Fibroblast of skin of back (primary cell): ENCODE measurements around the gene CACNA1D. TPM values are rescaled to one million over a fixed set of nuclear protein-coding genes. Genes with fewer than 3 reads are reported as not detected.
A peak's percentile ranks its signal among the peaks of the same experiment; 100 is the strongest.
"Not testable (repeated sequence)": the region's sequence is repeated elsewhere in the genome, so short reads cannot be mapped to it uniquely, and the experiment has no call there.

ENCODE experiments used
- DNase-seq: peaks from one replicate; pipeline ENCODE4 v3.0.0-alpha.2; 2013
- polyA plus RNA-seq, 2 experiments: library from polyadenylated mRNA; unstranded; fragments of 120-200 nt; gene quantifications; one replicate each; pipeline ENCODE4 v1.2.1, GENCODE V29; 2013; ENCODE audit not compliant: insufficient read length in 2 of 2

The CACNA1D gene
- 0.28 TPM for polyA plus RNA-seq (2013, experiment 1 of 2; ENCODE audit: insufficient read length)
- 0.40 TPM for polyA plus RNA-seq (2013, experiment 2 of 2; ENCODE audit: insufficient read length)

GRCh38 chr3:53493963-53494791 is at the start of gene CACNA1D:
Gene CACNA1D (plus strand): TSS chr3:53494611. CDS start chr3:53495167, 556 bp downstream.
- peak; percentile 16 for DNase-seq

- no peak for DNase-seq
Observed at GRCh38 chr3:53457068-53457467, 37.3 kb upstream of the CACNA1D start.

- no peak for DNase-seq
Observed at GRCh38 chr3:53460326-53460725, 34.1 kb upstream of the CACNA1D start.

GRCh38 chr3:53464424-53464823 is 30.0 kb upstream of the CACNA1D start:
- DNase-seq = no peak

- not testable (repeated sequence) for DNase-seq
Observed at GRCh38 chr3:53469758-53470157, 24.7 kb upstream of the CACNA1D start.

GRCh38 chr3:53473422-53473821 is 21.0 kb upstream of the CACNA1D start:
- DNase-seq = no peak

GRCh38 chr3:53476372-53476771 is 18.0 kb upstream of the CACNA1D start:
- not testable (repeated sequence) for DNase-seq

GRCh38 chr3:53477689-53478088 is 16.7 kb upstream of the CACNA1D start:
- DNase-seq = not testable (repeated sequence)

GRCh38 chr3:53478166-53478830 is 16.1 kb upstream of the CACNA1D start:
- DNase-seq = no peak

- no peak for DNase-seq
Observed at GRCh38 chr3:53478921-53479664, 15.3 kb upstream of the CACNA1D start.

- DNase-seq = no peak
Observed at GRCh38 chr3:53482227-53482626, 12.2 kb upstream of the CACNA1D start.

GRCh38 chr3:53483821-53484220 is 10.6 kb upstream of the CACNA1D start:
- no peak for DNase-seq

GRCh38 chr3:53484984-53485383 is 9.4 kb upstream of the CACNA1D start:
- DNase-seq = no peak

GRCh38 chr3:53485675-53486403 is 8.6 kb upstream of the CACNA1D start:
- DNase-seq = no peak

- no peak for DNase-seq
Observed at GRCh38 chr3:53486961-53487654, 7.3 kb upstream of the CACNA1D start.

- DNase-seq = no peak
Observed at GRCh38 chr3:53489386-53489785, 5.0 kb upstream of the CACNA1D start.

- DNase-seq = no peak
Observed at GRCh38 chr3:53489787-53490458, 4.5 kb upstream of the CACNA1D start.

GRCh38 chr3:53490459-53490968 is 3.9 kb upstream of the CACNA1D start:
- no peak for DNase-seq

GRCh38 chr3:53491276-53491675 is 3.1 kb upstream of the CACNA1D start:
- DNase-seq = peak; percentile 9

GRCh38 chr3:53493595-53493962 is 832 bp upstream of the CACNA1D start:
- DNase-seq = no peak

- DNase-seq = no peak
Observed at GRCh38 chr3:53495146-53495519, 722 bp downstream of the CACNA1D start.
